HT1080 (cell line): ENCODE measurements around the gene BCAS4. TPM values are rescaled to one million over a fixed set of nuclear protein-coding genes. Genes with fewer than 3 reads are reported as not detected.
"Not testable (repeated sequence)": the region's sequence is repeated elsewhere in the genome, so short reads cannot be mapped to it uniquely, and the experiment has no call there.

Source experiments
- DNase-seq: peaks from one replicate; pipeline ENCODE4 v3.0.0-alpha.2; 2015; ENCODE audit warnings: low read depth
- total RNA-seq: library from RNA; depleted of rRNA; stranded (reverse); fragments of >200 nt; shearing (Covaris generic); gene quantifications from 2 replicates; pipeline ENCODE4 v1.2.3, GENCODE V29; 2014

Gene BCAS4
- total RNA-seq, 1 experiment from 2014 or later = 24.6 TPM

GRCh38 chr20:50771419-50772080, 23.3 kb upstream of the BCAS4 start:
- DNase-seq = not testable (repeated sequence)

DNA sequence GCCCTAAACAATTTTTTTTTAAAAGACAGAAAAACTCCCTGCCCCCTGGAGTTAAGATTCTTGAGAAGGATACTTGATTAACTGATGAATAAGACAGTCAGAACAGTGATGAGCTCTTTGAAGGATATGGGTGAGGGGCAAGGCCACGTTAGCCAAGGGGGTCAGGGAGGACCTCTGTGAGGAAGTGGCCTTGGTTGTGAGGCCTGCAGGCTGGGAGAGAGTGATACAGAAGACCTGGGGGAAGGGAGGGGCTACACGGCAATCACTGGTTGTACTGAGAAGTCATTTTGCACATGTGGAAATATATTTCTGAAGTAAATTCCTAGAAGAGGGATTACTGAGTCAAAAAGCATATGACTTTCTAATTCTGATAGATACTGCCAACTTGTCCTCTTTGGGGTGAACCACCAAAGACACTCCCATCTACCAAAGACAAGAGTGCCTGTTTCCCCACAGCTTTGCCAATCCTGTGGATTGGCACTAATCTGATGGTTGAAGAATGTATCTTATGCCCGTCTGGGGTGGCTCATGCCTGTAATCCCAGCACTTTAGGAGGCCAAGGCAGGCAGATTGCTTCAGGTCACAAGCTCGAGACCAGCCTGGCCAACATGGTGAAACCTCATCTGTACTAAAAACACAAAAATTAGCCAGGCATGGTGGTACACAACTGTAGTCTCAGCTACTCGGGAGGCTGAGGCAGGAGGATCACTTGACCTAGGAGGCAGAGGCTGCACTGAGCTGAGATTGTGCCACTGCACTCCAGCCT, 22.3 kb upstream of the BCAS4 start:
- DNase-seq = no peak

DNA sequence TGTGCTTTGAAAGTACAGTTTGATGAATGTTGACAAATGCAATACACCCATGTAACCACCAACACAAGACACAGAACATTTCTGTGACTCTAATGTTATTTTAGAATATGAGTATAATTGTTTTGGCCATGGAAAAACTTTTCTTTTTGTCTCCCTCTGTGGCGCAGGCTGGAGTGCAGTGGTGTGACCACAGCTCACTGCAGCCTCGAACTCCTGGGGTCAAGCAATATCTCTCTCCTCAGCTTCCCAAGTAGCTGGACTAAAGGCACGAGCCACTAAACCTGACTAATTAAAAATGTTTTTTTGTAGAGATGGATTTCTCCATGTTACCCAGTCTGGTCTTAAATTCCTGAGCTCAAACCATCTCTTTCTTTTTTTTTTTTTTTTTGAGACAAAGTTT, 20.3 kb upstream of the BCAS4 start:
- no peak for DNase-seq

- DNase-seq = no peak
Measured at GRCh38 chr20:50776122-50776817, 18.6 kb upstream of the BCAS4 start.

DNA sequence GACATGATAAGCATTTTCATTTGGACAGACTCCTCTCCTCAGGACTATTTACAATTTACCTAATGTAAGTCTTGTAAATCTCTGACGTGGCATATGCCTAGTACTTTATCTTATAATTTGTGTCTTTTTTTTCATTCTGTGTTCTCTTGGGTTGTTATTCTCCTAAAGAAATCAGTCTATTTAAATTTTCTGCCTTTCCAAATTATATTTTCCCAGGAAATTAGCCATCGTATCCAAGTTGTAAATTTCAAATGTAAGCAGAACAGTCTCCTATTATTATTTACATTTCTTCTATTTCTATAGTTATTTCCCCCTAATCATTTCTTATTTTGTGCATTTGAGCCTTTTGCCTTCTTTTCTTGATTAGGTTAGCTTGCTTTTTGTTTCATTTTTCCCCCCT, 17.5 kb upstream of the BCAS4 start:
- DNase-seq = no peak

- DNase-seq = not testable (repeated sequence)
Measured at GRCh38 chr20:50778994-50779393, 15.9 kb upstream of the BCAS4 start.

DNA sequence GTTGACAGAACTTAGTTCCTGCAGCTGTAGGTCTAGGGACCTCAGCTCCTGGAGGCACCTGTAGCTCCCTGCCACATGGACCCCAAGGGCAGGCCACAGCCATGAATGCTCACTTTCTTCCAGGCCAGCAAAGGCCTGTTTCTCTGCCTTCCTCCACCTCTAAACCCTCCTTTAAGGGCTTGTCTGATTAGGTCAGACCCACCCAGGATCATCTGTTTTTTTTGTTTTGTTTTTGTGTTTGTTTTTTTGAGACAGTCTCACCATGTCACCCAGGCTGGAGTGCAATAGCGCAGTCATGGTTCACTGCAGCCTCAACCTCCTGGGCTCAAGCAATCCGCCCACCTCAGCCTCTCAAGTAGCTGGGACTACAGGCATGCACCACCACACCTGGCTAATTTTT, 11.5 kb upstream of the BCAS4 start:
- no peak for DNase-seq

DNA sequence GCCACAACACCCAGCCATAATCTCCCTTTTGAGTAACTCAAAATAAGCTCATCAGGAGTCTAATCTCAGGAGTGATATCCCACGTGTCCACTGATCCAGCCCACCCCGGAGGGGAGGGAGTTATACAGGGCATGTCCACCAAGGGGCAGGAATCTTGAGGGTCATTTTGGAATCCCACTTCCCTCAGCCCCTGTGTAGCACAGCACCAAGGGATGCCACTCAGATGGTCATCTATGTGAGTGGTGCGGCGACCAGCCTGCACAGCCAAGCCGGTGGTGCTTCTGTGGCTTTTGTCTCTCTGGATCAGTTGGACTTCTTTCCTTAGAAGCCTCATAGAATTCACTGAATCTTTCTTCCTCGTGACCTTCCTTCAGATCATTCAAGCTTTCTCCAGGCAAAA, 11.0 kb upstream of the BCAS4 start:
- DNase-seq = no peak

- DNase-seq = no peak
Measured at GRCh38 chr20:50784464-50784863, 10.4 kb upstream of the BCAS4 start.

DNA sequence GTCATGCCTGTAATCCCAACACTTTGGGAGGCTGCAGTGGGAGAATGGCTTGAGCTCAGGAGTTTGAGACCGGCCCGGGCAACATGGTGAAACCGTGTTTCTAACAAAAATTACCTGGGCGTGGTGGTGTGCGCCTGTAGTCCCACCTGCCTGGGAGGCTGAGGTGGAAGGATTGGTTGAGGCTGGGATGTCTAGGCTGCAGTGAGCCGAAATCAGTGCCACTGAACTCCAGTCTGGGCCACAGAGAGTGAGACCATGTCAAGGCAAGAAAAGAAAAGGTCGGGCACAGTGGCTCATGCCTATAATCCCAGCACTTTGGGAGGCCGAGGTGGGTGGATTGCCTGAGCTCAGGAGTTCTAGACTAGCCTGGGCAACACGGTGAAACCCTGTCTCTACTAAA, 8.2 kb upstream of the BCAS4 start:
- no peak for DNase-seq

GRCh38 chr20:50787181-50787580, 7.7 kb upstream of the BCAS4 start:
- DNase-seq = no peak

- peak; percentile 74 for DNase-seq
Measured at GRCh38 chr20:50788045-50788991, 6.5 kb upstream of the BCAS4 start.

DNA sequence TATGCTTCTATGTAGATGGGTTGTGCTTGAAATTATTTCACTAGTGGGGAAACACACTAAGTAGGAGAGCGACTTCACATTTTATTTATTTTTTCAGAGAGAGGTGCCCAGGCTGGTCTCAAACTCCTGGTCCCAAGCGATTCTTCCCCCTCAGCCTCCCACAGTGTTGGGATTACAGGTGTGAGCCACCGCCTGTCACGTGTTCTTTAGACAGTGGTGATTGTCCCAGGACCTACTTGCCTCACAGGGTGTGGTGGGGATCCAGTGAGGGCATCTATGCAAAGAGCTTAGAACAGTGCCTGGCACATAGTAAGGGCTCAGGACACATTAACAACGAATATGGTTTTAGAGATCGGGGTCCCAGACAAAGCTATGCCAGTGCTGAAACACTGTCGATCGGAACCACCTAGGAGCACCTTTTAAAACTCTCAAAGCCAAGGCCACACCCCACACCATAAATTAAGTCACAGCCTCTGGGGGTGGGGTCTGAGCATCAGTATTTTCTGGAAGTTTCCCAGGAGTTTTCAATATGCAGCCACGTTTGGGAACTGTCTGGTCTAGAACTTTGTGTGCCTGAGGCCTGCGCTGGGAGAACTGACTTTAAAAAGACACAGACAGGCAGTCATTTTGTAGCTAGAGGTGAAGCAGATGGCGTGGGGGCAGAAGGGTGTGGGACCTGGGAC, 4.8 kb upstream of the BCAS4 start:
- DNase-seq = no peak

DNA sequence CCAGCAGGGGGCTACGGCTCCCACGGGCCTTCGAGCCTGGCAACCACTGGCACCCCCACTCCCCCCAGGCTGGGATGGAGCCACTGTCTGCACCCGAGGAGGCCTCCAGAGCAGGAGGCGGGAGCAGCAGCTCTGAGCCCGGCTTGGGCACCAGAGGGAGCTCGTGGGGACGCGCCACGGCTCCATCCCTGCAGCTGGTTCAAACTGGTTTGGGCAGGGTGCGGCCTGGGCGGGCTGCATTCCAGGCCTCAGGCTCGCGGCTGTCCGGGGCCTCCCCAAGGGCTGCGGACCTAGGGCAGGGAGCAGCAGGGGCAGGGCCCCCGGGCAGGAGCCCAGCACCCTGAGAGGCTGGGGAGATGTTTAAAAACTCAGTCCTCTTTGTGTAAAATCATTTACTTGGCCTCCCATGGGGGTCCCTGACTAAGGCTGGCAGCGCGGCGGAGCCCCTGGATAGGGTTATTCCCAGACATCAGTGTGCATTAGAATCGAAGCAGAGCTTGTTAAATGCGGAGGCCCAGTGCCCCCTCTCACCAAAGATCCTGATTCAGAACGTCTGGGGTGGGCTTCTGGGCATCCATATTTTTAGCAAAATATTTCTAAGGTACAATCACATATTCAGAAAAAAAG, 4.1 kb upstream of the BCAS4 start:
- DNase-seq = peak; percentile 91

- DNase-seq = no peak
Measured at GRCh38 chr20:50792708-50793574, 1.9 kb upstream of the BCAS4 start.

DNA sequence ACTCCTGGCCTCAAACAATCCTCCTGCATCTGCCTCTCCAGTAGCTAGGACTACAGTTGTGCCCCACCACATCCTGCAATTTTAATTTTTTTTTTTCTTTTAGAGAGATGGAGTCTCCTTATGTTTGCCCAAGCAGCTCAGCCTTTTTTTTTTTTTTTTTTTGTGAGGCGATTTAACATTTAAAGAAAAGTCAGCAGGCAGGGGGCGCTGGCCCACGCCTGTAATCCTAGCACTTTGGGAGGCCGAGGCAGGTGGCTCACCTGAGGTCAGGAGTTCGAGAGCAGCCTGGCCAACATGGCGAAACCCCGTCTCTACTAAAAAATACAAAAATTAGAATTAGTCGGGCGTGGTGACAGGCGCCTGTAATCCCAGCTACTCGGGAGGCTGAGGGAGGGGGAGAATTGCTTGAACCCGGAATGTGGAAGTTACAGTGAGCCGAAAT, 1.3 kb upstream of the BCAS4 start:
- peak; percentile 49 for DNase-seq

GRCh38 chr20:50794181-50794845, 548 bp upstream of the BCAS4 start:
- DNase-seq = no peak

GRCh38 chr20:50797142-50797541, 2.3 kb downstream of the BCAS4 start:
- no peak for DNase-seq

GRCh38 chr20:50798650-50799049, 3.8 kb downstream of the BCAS4 start:
- DNase-seq = no peak
